Stimulated activated CD8-positive, alpha-beta memory T cell treated with anti-CD3 and anti-CD28 coated beads, Interleukin-2, amount 100 ng/mL, for 1 hour (primary cell): Measurements from ENCODE around the gene PCDHB11.
"Not testable (repeated sequence)": the region's sequence is repeated elsewhere in the genome, so short reads cannot be mapped to it uniquely, and the experiment has no call there.

Source experiments
- DNase-seq, 2 donors: peaks; one replicate each; pipeline ENCODE4 v3.0.0-alpha.2; 2020; ENCODE audit warnings: low read depth in 2 of 2

The PCDHB11 gene

DNA sequence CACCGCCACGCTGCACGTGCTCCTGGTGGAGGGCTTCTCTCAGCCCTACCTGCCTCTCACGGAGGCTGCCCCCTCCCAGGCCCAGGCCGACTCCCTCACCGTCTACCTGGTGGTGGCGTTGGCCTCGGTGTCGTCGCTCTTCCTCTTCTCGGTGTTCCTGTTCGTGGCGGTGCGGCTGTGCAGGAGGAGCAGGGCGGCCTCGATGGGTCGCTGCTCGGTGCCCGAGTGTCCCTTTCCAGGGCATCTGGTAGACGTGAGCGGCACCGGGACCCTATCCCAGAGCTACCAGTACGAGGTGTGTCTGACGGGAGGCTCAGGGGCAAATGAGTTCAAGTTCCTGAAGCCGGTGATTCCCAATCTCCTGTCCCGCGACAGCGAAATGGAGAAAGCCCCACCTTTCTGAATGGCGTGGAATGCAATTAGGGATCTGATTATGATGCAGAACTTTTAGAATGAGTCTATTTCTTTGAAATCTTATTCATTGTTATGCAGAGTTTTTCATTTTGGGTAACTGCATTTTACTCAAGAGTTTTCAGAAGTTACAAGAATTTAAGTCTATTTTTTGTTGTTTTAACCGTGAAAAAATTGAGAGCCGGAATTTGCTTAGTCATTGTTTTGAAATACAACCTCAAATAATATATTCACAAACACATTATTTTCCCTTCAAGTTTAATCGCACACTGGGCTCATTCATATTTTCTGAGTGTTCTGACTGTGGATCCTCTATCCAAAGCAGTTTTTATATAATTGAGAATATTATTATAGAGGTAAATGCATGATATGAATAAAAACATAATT is 37.3 kb downstream of the PCDHB11 start:
- DNase-seq, result no peak

GRCh38 chr5:141241496-141241895 is 42.1 kb downstream of the PCDHB11 start:
- no peak for DNase-seq

DNA sequence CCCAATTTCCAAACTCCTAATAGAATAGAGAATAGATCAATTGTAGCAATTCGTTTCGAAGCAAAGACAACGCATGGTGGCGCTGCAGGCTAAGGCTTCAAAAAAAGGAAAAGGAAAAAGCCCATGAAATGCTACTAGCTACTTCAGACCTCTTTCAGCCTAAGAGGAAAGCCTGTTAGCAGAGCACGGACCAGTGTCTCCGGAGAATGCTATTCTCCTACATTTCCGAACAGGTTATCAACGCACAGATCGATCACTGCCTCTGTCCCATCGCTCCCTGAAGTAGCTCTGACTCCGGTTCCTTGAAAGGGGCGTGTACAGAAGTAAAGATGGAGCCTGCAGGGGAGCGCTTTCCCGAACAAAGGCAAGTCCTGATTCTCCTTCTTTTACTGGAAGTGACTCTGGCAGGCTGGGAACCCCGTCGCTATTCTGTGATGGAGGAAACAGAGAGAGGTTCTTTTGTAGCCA is 45.9 kb downstream of the PCDHB11 start, which contains the start of gene PCDHB15:
Gene PCDHB15 (plus strand): TSS at position 146 of the 468 bp plus-strand sequence. CDS start 184 bp downstream, at position 330.
- no peak for DNase-seq

DNA sequence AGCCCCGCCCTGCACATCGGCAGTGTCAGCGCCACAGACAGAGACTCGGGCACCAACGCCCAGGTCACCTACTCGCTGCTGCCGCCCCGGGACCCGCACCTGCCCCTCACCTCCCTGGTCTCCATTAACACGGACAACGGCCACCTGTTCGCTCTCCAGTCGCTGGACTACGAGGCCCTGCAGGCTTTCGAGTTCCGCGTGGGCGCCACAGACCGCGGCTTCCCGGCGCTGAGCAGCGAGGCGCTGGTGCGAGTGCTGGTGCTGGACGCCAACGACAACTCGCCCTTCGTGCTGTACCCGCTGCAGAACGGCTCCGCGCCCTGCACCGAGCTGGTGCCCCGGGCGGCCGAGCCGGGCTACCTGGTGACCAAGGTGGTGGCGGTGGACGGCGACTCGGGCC is 47.5 kb downstream of the PCDHB11 start:
- not testable (repeated sequence) for DNase-seq

DNA sequence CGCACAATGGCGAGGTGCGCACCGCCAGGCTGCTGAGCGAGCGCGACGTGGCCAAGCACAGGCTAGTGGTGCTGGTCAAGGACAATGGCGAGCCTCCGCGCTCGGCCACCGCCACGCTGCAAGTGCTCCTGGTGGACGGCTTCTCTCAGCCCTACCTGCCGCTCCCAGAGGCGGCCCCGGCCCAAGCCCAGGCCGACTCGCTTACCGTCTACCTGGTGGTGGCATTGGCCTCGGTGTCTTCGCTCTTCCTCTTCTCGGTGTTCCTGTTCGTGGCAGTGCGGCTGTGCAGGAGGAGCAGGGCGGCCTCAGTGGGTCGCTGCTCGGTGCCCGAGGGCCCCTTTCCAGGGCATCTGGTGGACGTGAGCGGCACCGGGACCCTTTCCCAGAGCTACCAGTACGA is 48.0 kb downstream of the PCDHB11 start:
- DNase-seq, result not testable (repeated sequence)

- no peak for DNase-seq
Measured at GRCh38 chr5:141250576-141250975, 51.1 kb downstream of the PCDHB11 start.
